Kidney epithelial cell (primary cell): ENCODE data around the gene HNF1B. TPM values are rescaled to one million over a fixed set of nuclear protein-coding genes. Genes with fewer than 3 reads are reported as not detected.

Source experiments
- DNase-seq: peaks from one replicate; pipeline ENCODE4 v3.0.0-alpha.2; 2010; ENCODE audit warnings: low read depth
- H3K27me3 ChIP-seq: 2 replicates; pipeline ENCODE4 v1.6.0; 2011; ENCODE audit warnings: low read length; ENCODE audit not compliant: control insufficient read depth, insufficient read depth
- H3K36me3 ChIP-seq: 2 replicates; pipeline ENCODE4 v1.5.1; 2011; ENCODE audit warnings: low read length; ENCODE audit not compliant: control insufficient read depth, insufficient read depth
- H3K4me3 ChIP-seq: 2 replicates; pipeline ENCODE4 v1.5.1; 2011; ENCODE audit warnings: low read depth, mild to moderate bottlenecking, control low read depth, low read length
- total RNA-seq: library from RNA; depleted of rRNA; stranded (reverse); fragments of >200 nt; gene quantifications from 2 replicates; pipeline ENCODE4 v1.2.3, GENCODE V29; 2015
- TF ChIP-seq, protein P1 (sequence below): IDR thresholded peaks from 2 replicates; pipeline ENCODE4 v1.5.1; 2011; ENCODE audit warnings: mild to moderate bottlenecking, moderate library complexity, low read length, control low read depth, inconsistent platforms; ENCODE audit not compliant: insufficient read depth, poor library complexity, severe bottlenecking

The HNF1B gene
- total RNA-seq, 1 donor from 2014 or later: 15.1 TPM

DNA sequence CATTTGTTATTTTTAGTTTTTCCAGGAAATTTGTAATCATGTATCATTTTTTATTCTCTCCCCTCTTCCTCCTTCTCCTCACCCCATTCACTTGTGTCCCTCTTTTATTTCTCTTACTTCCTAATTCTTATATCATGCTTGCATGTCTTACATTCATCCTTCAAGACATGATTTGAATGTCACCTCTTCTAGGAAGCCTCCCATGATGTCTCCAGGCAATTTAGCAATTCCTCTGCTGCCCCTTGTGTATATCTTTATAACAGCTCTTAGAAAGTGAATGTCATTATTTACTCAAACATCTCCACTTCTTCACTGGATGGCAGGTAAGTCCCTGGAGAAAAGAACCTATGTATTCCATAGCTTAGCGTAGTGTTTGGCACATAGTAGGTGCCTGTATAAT lies 7.8 kb downstream of the HNF1B start:
- H3K27me3 ChIP-seq: no peaks in the 10 kb centered on the region
- TF ChIP-seq, protein P1, sequence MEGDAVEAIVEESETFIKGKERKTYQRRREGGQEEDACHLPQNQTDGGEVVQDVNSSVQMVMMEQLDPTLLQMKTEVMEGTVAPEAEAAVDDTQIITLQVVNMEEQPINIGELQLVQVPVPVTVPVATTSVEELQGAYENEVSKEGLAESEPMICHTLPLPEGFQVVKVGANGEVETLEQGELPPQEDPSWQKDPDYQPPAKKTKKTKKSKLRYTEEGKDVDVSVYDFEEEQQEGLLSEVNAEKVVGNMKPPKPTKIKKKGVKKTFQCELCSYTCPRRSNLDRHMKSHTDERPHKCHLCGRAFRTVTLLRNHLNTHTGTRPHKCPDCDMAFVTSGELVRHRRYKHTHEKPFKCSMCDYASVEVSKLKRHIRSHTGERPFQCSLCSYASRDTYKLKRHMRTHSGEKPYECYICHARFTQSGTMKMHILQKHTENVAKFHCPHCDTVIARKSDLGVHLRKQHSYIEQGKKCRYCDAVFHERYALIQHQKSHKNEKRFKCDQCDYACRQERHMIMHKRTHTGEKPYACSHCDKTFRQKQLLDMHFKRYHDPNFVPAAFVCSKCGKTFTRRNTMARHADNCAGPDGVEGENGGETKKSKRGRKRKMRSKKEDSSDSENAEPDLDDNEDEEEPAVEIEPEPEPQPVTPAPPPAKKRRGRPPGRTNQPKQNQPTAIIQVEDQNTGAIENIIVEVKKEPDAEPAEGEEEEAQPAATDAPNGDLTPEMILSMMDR: no peak
- no peak overlapping the region for H3K4me3 ChIP-seq
- no peak for DNase-seq
- peaks cover 8% of the 10 kb centered on the region for H3K36me3 ChIP-seq

DNA sequence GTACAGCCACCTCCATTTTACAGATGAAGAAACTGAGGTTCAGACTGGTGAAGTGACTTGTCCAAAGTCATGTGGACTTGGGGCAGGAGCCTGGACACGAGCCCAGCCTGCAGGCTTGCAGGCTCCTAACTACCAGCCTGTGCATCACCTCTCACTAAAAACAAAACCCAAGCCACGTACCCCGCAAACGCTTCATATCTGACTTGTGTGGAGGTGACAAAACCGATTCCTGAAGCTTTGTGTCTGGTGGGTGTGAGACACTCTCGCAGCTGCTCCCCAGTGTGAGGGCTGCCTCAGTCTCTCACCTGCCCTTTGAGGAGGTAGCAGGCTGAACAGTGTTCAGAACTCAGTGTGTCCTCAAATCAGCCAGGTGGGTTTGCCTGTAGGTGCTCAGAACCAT lies 8.4 kb downstream of the HNF1B start:
- peaks cover 8% of the 10 kb centered on the region for H3K36me3 ChIP-seq
- TF ChIP-seq, protein P1: no peak
- H3K27me3 ChIP-seq: no peaks in the 10 kb centered on the region
- DNase-seq: no peak
- H3K4me3 ChIP-seq: no peak overlapping the region

DNA sequence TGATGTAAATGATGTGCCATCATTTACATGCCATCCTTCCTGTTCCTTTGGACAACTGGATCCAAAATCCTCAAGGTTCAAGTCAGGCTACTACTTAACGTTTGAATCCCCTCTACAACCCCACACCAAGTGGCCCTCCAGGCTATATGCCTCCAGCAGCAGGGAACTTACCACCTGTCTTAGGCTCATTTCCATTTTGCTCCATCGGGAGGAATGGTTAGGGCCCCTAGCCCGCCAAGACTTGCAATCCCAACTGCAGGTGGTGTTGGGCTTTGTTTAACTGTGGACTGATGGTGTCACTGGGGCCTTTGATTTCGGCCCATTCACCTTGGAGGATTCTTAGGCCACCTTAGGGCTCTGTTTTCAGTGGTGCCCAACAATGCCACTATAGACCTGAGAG lies 9.7 kb downstream of the HNF1B start:
- DNase-seq: no peak
- no peaks in the 10 kb centered on the region for H3K27me3 ChIP-seq
- TF ChIP-seq, protein P1: no peak
- no peak overlapping the region for H3K4me3 ChIP-seq
- H3K36me3 ChIP-seq: peaks cover 17% of the 10 kb centered on the region

DNA sequence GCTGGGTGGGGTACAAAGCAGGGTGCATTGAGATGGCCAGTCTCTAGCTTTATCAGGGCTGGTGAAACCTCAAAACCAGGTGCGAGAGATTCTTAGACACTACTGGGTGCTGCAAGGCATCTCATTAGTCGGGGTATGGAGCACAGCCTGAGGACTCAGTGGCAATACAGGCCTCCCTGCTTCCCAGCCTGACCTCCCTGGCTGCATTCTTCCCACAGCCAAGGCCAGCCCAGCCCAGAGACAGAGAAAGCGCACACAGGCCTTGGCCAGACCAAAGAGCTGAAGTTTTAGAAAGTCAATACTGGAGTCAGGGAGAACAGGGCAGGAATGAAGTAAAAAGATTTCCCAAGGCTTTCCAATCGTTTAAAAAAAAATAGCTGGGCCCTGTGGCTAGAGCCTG lies 12.5 kb downstream of the HNF1B start:
- Histone ChIP-seq H3K36me3 (peaks cover 16% of the 10 kb centered on the region), H3K27me3 (no peaks in the 10 kb centered on the region), H3K4me3 (no peak overlapping the region)
- TF ChIP-seq, protein P1: no peak
- DNase-seq: no peak

DNA sequence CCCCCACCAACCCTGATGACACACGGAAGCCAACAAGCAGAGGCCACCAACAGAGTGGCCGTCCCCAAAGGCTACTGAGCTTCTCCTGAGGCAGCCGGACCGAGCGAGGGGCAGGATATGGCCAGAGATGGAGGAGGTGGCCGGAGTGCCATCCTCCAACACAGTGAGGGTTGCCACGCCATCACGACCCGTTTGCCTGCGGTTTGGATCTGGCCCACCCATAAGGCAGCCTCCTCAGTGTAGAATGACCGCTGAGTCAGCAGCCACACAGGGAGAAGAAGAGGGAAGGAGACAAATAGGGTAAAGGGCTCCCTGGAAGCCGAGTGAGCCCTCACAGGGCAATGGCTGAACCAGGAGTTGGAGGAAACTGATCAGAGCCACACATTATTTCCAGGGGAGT lies 13.8 kb downstream of the HNF1B start:
- Histone ChIP-seq H3K27me3 (no peaks in the 10 kb centered on the region), H3K36me3 (peaks cover 16% of the 10 kb centered on the region), H3K4me3 (no peak overlapping the region)
- DNase-seq: no peak
- TF ChIP-seq, protein P1: no peak

DNA sequence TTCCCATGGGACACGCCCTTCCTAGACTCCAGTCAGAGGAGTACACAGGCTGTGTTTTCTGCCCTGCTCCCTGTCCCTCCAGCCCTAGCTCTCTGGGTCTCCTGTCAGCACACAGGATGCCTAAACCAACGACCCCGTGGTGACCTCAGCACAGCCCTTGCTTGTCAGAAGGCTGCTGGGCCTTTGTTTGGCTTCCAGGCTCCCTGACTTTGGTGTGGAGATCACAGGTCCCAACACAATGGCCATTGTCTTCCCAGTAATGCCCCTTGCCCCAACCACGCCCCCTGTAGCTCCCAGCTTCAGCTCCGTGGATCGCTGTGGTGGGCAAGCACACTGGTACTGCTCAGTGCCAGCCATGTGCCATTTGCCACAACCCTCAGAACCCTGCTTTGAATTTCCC lies 15.0 kb downstream of the HNF1B start:
- peaks cover 18% of the 10 kb centered on the region for H3K36me3 ChIP-seq
- DNase-seq: no peak
- TF ChIP-seq, protein P1: no peak
- H3K27me3 ChIP-seq: no peaks in the 10 kb centered on the region
- H3K4me3 ChIP-seq: no peak overlapping the region
